Measurements from ENCODE around the gene CABS1. TPM values are rescaled to one million over a fixed set of nuclear protein-coding genes. Genes with fewer than 3 reads are reported as not detected.

CABS1 gene
- total and polyA plus RNA-seq, 3 donors from 2014 or later, result 17.3 to 80.1 (median 66.2) TPM

- Histone ChIP-seq H3K4me1 (no peaks in the 10 kb centered on the region), H3K27ac (no peak overlapping the region), H3K9me3 (no peaks in the 10 kb centered on the region), H3K4me3 (no peak overlapping the region), H3K36me3 (ENCODE audit: low read depth, missing control alignments) (no peaks in the 10 kb centered on the region), H3K27me3 (no peaks in the 10 kb centered on the region)
- intact Hi-C loops (cut with DNase I; ENCODE audit: low total_unique reads), result no loop called here
- no peak for TF ChIP-seq POLR2A (IDR thresholded peaks at IDR 0.05)
- no peak for TF ChIP-seq CTCF (IDR thresholded peaks at IDR 0.05)
- no peak for DNase-seq
Measured at GRCh38 chr4:70313736-70314135, 21.0 kb upstream of the CABS1 start.

- intact Hi-C loops (cut with DNase I; ENCODE audit: low total_unique reads), result no loop called here
- no peak for DNase-seq
- Histone ChIP-seq H3K36me3 (ENCODE audit: low read depth, missing control alignments) (no peaks in the 10 kb centered on the region), H3K27me3 (no peaks in the 10 kb centered on the region), H3K4me1 (no peaks in the 10 kb centered on the region), H3K27ac (no peak overlapping the region), H3K9me3 (no peaks in the 10 kb centered on the region), H3K4me3 (no peak overlapping the region)
- WGBS, 2 donors, result 27 to 44% methylated on average over 1 of the region's 1 CpG
- TF ChIP-seq POLR2A (IDR thresholded peaks at IDR 0.05) (no peak), CTCF (IDR thresholded peaks at IDR 0.05) (no peak)
Measured at GRCh38 chr4:70315928-70316327, 18.9 kb upstream of the CABS1 start.

- TF ChIP-seq CTCF (IDR thresholded peaks at IDR 0.05), result no peak
- TF ChIP-seq POLR2A (IDR thresholded peaks at IDR 0.05), result no peak
- no peaks in the 10 kb centered on the region for H3K4me1 ChIP-seq
- no peaks in the 10 kb centered on the region for H3K9me3 ChIP-seq
- DNase-seq, result no peak
- H3K27me3 ChIP-seq, result no peaks in the 10 kb centered on the region
- 67 to 80% methylated on average over 2 of the region's 2 CpGs for WGBS, 2 donors
- no peaks in the 10 kb centered on the region for H3K36me3 ChIP-seq (ENCODE audit: low read depth, missing control alignments)
- no peak overlapping the region for H3K4me3 ChIP-seq
- no peak overlapping the region for H3K27ac ChIP-seq
- intact Hi-C loops (cut with DNase I; ENCODE audit: low total_unique reads), result no loop called here
Measured at GRCh38 chr4:70326052-70326451, 8.7 kb upstream of the CABS1 start.

- Histone ChIP-seq H3K4me3 (no peak overlapping the region), H3K4me1 (no peaks in the 10 kb centered on the region), H3K9me3 (no peaks in the 10 kb centered on the region), H3K27me3 (no peaks in the 10 kb centered on the region), H3K36me3 (ENCODE audit: low read depth, missing control alignments) (no peaks in the 10 kb centered on the region), H3K27ac (no peak overlapping the region)
- TF ChIP-seq POLR2A (IDR thresholded peaks at IDR 0.05) (no peak), CTCF (IDR thresholded peaks at IDR 0.05) (no peak)
- intact Hi-C loops (cut with DNase I; ENCODE audit: low total_unique reads), result no loop called here
- no peak for DNase-seq
- 61 to 71% methylated on average over 5 of the region's 5 CpGs for WGBS, 2 donors
Measured at GRCh38 chr4:70336043-70336442, 1.3 kb downstream of the CABS1 start.

GRCh38 chr4:70337886-70338420 lies 3.2 kb downstream of the CABS1 start:
- 63 to 81% methylated on average over 1 of the region's 1 CpG for WGBS, 2 donors
- no peak for DNase-seq
- no peaks in the 10 kb centered on the region for H3K4me1 ChIP-seq
- intact Hi-C loops (cut with DNase I; ENCODE audit: low total_unique reads), result no loop called here
- no peaks in the 10 kb centered on the region for H3K36me3 ChIP-seq (ENCODE audit: low read depth, missing control alignments)
- TF ChIP-seq POLR2A (IDR thresholded peaks at IDR 0.05) (no peak), CTCF (IDR thresholded peaks at IDR 0.05) (no peak)
- H3K4me3 ChIP-seq, result no peak overlapping the region
- no peaks in the 10 kb centered on the region for H3K9me3 ChIP-seq
- H3K27ac ChIP-seq, result no peak overlapping the region
- no peaks in the 10 kb centered on the region for H3K27me3 ChIP-seq

Measured in testis (tissue), 3 donors.